Peyer's patch (tissue), 4 donors: ENCODE data around the gene RPA1.

Source experiments
- POLR2A ChIP-seq, 2 donors: fragments of 450-650 bp; IDR thresholded peaks; one replicate each; pipeline ENCODE4 v1.5.1; 2017; ENCODE audit warnings: antibody characterized with exemption in 2 of 2, mild to moderate bottlenecking in 2 of 2, moderate library complexity in 2 of 2
- TF ChIP-seq, protein P1 (sequence below), 6 experiments: fragments of 450-650 bp in 4 of 6; fragments of 200-600 bp in 2 of 6; sonication (generic) in 1 of 6; IDR thresholded peaks; one replicate each; pipeline ENCODE4 v1.5.1; 2017 to 2019; ENCODE audit warnings: antibody characterized with exemption in 6 of 6, mild to moderate bottlenecking in 3 of 6, moderate library complexity in 1 of 6

DNA sequence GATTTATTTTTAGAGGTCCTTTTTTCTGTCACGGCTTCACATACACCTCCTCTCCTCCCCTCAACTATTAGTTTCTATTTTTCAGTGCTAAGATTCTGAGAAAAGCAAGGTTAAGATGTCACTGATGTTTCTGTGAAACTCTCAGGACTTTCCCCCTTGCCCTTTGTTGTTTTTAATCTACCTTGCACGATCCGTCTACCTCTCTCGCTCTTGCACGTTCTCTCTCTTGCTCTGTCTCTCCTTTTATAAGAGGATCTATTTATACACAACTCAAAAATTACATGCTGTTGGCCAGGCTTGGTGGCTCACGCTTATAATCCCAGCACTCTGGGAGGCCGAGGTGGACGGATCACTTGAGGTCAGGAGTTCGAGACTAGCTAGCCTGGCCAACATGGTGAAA, 43.6 kb downstream of the RPA1 start:
- TF ChIP-seq, protein P1, sequence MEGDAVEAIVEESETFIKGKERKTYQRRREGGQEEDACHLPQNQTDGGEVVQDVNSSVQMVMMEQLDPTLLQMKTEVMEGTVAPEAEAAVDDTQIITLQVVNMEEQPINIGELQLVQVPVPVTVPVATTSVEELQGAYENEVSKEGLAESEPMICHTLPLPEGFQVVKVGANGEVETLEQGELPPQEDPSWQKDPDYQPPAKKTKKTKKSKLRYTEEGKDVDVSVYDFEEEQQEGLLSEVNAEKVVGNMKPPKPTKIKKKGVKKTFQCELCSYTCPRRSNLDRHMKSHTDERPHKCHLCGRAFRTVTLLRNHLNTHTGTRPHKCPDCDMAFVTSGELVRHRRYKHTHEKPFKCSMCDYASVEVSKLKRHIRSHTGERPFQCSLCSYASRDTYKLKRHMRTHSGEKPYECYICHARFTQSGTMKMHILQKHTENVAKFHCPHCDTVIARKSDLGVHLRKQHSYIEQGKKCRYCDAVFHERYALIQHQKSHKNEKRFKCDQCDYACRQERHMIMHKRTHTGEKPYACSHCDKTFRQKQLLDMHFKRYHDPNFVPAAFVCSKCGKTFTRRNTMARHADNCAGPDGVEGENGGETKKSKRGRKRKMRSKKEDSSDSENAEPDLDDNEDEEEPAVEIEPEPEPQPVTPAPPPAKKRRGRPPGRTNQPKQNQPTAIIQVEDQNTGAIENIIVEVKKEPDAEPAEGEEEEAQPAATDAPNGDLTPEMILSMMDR (IDR thresholded peaks at IDR 0.05) = no peak
- no peak for TF ChIP-seq POLR2A (IDR thresholded peaks at IDR 0.05)
